Neural progenitor cell (in vitro differentiated cells): ENCODE measurements around the gene CCDC89. TPM values are rescaled to one million over a fixed set of nuclear protein-coding genes. Genes with fewer than 3 reads are reported as not detected.

ENCODE experiments used
- DNase-seq: peaks from one replicate; pipeline ENCODE4 v3.0.0-alpha.2; 2016; ENCODE audit warnings: low spot score
- H2AFZ ChIP-seq: fragments of 200-600 bp; sonication (generic); replicated peaks from 2 replicates; pipeline ENCODE4 v1.6.1; 2016; ENCODE audit warnings: antibody characterized with exemption
- H3F3A ChIP-seq: fragments of 200-600 bp; sonication (generic); 2 replicates; pipeline ENCODE4 v1.6.1; 2016; ENCODE audit warnings: antibody characterized with exemption, low read depth
- H3K27ac ChIP-seq: fragments of 200-600 bp; sonication (generic); 2 replicates; pipeline ENCODE4 v1.5.1; 2016; ENCODE audit warnings: mild to moderate bottlenecking
- H3K27me3 ChIP-seq: fragments of 200-600 bp; sonication (generic); 2 replicates; pipeline ENCODE4 v1.6.1; 2016; ENCODE audit warnings: mild to moderate bottlenecking, moderate library complexity
- H3K36me3 ChIP-seq: fragments of 200-600 bp; sonication (generic); 2 replicates; pipeline ENCODE4 v1.5.1; 2016
- H3K4me1 ChIP-seq: fragments of 200-600 bp; sonication (generic); 2 replicates; pipeline ENCODE4 v1.6.1; 2016; ENCODE audit warnings: mixed run types
- H3K4me2 ChIP-seq: fragments of 200-600 bp; sonication (generic); 2 replicates; pipeline ENCODE4 v1.6.1; 2016
- H3K4me3 ChIP-seq: fragments of 200-600 bp; sonication (generic); 2 replicates; pipeline ENCODE4 v1.5.1; 2016
- H3K79me2 ChIP-seq: fragments of 200-600 bp; sonication (generic); 2 replicates; pipeline ENCODE4 v1.6.1; 2016; ENCODE audit warnings: low read depth
- H3K9ac ChIP-seq: fragments of 200-600 bp; sonication (generic); 2 replicates; pipeline ENCODE4 v1.6.1; 2016
- H3K9me3 ChIP-seq: fragments of 200-600 bp; sonication (generic); 2 replicates; pipeline ENCODE4 v1.5.1; 2016; ENCODE audit warnings: low read depth
- H4K20me1 ChIP-seq: fragments of 200-600 bp; sonication (generic); 2 replicates; pipeline ENCODE4 v1.6.1; 2016; ENCODE audit warnings: low read depth
- H3K27ac Mint-ChIP-seq: 3 replicates; pipeline ENCODE4 v1.8.0; 2021; ENCODE audit warnings: mixed read lengths
- H3K27me3 Mint-ChIP-seq: 2 replicates; pipeline ENCODE4 v1.8.0; 2022; ENCODE audit warnings: low read depth, mild to moderate bottlenecking, inconsistent platforms, moderate library complexity, mixed read lengths; ENCODE audit not compliant: insufficient read depth
- H3K36me3 Mint-ChIP-seq: 3 replicates; pipeline ENCODE4 v1.8.0; 2021; ENCODE audit warnings: mixed read lengths
- H3K4me1 Mint-ChIP-seq: 3 replicates; pipeline ENCODE4 v1.8.0; 2021; ENCODE audit warnings: mixed read lengths
- H3K4me3 Mint-ChIP-seq: 3 replicates; pipeline ENCODE4 v1.8.0; 2021; ENCODE audit warnings: mild to moderate bottlenecking, moderate library complexity, mixed read lengths
- H3K9me3 Mint-ChIP-seq: 3 replicates; pipeline ENCODE4 v1.8.0; 2020; ENCODE audit warnings: mixed read lengths
- EZH2 ChIP-seq: fragments of 200-600 bp; sonication (generic); IDR thresholded peaks from 2 replicates; pipeline ENCODE4 v1.6.1; 2017; ENCODE audit warnings: antibody characterized with exemption, mild to moderate bottlenecking, moderate library complexity
- EZH2phosphoT487 ChIP-seq: fragments of 200-600 bp; sonication (generic); IDR thresholded peaks from 2 replicates; pipeline ENCODE4 v1.6.1; 2017; ENCODE audit warnings: antibody characterized with exemption
- total RNA-seq: library from RNA; depleted of rRNA; stranded (reverse); fragments of >200 nt; gene quantifications from 2 replicates; pipeline ENCODE4 v1.2.3, GENCODE V29; 2015; ENCODE audit warnings: low replicate concordance
- TF ChIP-seq, protein P1 (sequence below): fragments of 200-600 bp; sonication (generic); IDR thresholded peaks from 2 replicates; pipeline ENCODE4 v1.5.1; 2017; ENCODE audit warnings: antibody characterized with exemption, mild to moderate bottlenecking

The CCDC89 gene
- total RNA-seq, 1 donor from 2014 or later, result not detected

GRCh38 chr11:85680897-85681296 lies 5.1 kb downstream of the CCDC89 start:
- Histone ChIP-seq H3K9me3 (no peaks in the 10 kb centered on the region), H3K36me3 (no peaks in the 10 kb centered on the region), H3K9ac (no peak overlapping the region), H3K4me2 (no peak overlapping the region), H2AFZ (no peak overlapping the region), H3K4me3 (no peak overlapping the region), H3K4me1 (peaks cover 21% of the 10 kb centered on the region), H3K27ac (no peak overlapping the region), H3K27me3 (no peaks in the 10 kb centered on the region), H3K79me2 (no peaks in the 10 kb centered on the region), H4K20me1 (no peaks in the 10 kb centered on the region), H3F3A (no peaks in the 10 kb centered on the region)
- H3K36me3 Mint-ChIP-seq, result no peaks in the 10 kb centered on the region
- no peaks in the 10 kb centered on the region for H3K27me3 Mint-ChIP-seq
- TF ChIP-seq EZH2 (no peak), EZH2phosphoT487 (no peak)
- TF ChIP-seq, protein P1, sequence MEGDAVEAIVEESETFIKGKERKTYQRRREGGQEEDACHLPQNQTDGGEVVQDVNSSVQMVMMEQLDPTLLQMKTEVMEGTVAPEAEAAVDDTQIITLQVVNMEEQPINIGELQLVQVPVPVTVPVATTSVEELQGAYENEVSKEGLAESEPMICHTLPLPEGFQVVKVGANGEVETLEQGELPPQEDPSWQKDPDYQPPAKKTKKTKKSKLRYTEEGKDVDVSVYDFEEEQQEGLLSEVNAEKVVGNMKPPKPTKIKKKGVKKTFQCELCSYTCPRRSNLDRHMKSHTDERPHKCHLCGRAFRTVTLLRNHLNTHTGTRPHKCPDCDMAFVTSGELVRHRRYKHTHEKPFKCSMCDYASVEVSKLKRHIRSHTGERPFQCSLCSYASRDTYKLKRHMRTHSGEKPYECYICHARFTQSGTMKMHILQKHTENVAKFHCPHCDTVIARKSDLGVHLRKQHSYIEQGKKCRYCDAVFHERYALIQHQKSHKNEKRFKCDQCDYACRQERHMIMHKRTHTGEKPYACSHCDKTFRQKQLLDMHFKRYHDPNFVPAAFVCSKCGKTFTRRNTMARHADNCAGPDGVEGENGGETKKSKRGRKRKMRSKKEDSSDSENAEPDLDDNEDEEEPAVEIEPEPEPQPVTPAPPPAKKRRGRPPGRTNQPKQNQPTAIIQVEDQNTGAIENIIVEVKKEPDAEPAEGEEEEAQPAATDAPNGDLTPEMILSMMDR, result no peak
- no peak overlapping the region for H3K4me3 Mint-ChIP-seq
- no peak overlapping the region for H3K27ac Mint-ChIP-seq
- H3K4me1 Mint-ChIP-seq, result peaks cover 14% of the 10 kb centered on the region
- no peak for DNase-seq
- no peaks in the 10 kb centered on the region for H3K9me3 Mint-ChIP-seq

GRCh38 chr11:85679576-85679975 lies 6.4 kb downstream of the CCDC89 start:
- H3K4me1 Mint-ChIP-seq, result peaks cover 7% of the 10 kb centered on the region
- no peak overlapping the region for H3K4me2 ChIP-seq
- no peaks in the 10 kb centered on the region for H4K20me1 ChIP-seq
- peaks cover 21% of the 10 kb centered on the region for H3K4me1 ChIP-seq
- no peak for DNase-seq
- no peaks in the 10 kb centered on the region for H3K79me2 ChIP-seq
- no peaks in the 10 kb centered on the region for H3K9me3 ChIP-seq
- H3K9me3 Mint-ChIP-seq, result no peaks in the 10 kb centered on the region
- H3K36me3 ChIP-seq, result no peaks in the 10 kb centered on the region
- H3K4me3 Mint-ChIP-seq, result no peak overlapping the region
- H3K4me3 ChIP-seq, result no peak overlapping the region
- no peaks in the 10 kb centered on the region for H3K36me3 Mint-ChIP-seq
- H3K27me3 ChIP-seq, result no peaks in the 10 kb centered on the region
- no peaks in the 10 kb centered on the region for H3F3A ChIP-seq
- peaks cover 2% of the 10 kb centered on the region for H3K27me3 Mint-ChIP-seq
- no peak overlapping the region for H3K27ac ChIP-seq
- no peak overlapping the region for H3K27ac Mint-ChIP-seq
- H2AFZ ChIP-seq, result no peak overlapping the region
- no peak for TF ChIP-seq EZH2
- TF ChIP-seq, protein P1, result no peak
- TF ChIP-seq EZH2phosphoT487, result no peak
- no peak overlapping the region for H3K9ac ChIP-seq

DNA sequence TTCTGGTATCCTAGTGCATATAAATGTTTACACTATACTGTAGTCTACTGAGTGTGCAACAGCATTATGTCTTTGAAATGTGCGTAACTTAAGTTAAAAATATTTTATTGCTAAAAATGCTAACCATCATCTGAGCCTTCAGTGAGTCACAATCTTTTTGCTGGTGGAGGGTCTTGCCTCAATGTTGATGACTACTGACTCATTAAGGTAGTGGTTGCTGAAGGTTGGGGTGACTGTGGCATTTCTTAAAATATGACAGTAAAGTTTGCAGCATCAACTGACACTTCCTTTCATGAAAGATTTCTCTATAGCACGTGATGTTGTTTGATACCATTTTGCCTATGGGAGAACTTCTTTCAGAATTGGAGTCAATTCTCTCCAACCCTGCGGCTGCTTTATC lies 12.6 kb downstream of the CCDC89 start:
- Histone ChIP-seq H3K79me2 (no peaks in the 10 kb centered on the region), H3K27me3 (no peaks in the 10 kb centered on the region), H3K4me3 (no peak overlapping the region), H4K20me1 (no peaks in the 10 kb centered on the region), H3K9ac (no peak overlapping the region), H3F3A (no peaks in the 10 kb centered on the region), H3K4me1 (peaks cover under 1% of the 10 kb centered on the region), H3K9me3 (no peaks in the 10 kb centered on the region), H3K36me3 (no peaks in the 10 kb centered on the region), H3K27ac (no peak overlapping the region), H3K4me2 (no peak overlapping the region), H2AFZ (no peak overlapping the region)
- Mint-ChIP-seq H3K27ac (no peak overlapping the region), H3K4me1 (no peaks in the 10 kb centered on the region), H3K4me3 (no peak overlapping the region), H3K27me3 (peaks cover 2% of the 10 kb centered on the region), H3K36me3 (no peaks in the 10 kb centered on the region), H3K9me3 (no peaks in the 10 kb centered on the region)
- DNase-seq, result no peak
- TF ChIP-seq EZH2phosphoT487, result no peak
- TF ChIP-seq, protein P1, result no peak
- TF ChIP-seq EZH2, result no peak
